HFFc6 (cell line): ENCODE data around the gene ARID3A. TPM values are rescaled to one million over a fixed set of nuclear protein-coding genes. Genes with fewer than 3 reads are reported as not detected.

ENCODE experiments used
- DNase-seq: peaks from one replicate; pipeline ENCODE4 v3.0.0-alpha.2; 2018
- H3K27ac Mint-ChIP-seq: 2 replicates; pipeline ENCODE4 v1.8.0; 2020; ENCODE audit warnings: mild to moderate bottlenecking, mixed read lengths
- H3K27me3 Mint-ChIP-seq: 2 replicates; pipeline ENCODE4 v1.8.0; 2021; ENCODE audit warnings: mild to moderate bottlenecking, moderate library complexity, mixed read lengths; ENCODE audit not compliant: insufficient read depth
- H3K36me3 Mint-ChIP-seq: 2 replicates; pipeline ENCODE4 v1.8.0; 2021; ENCODE audit warnings: low read depth, mixed read lengths
- H3K4me1 Mint-ChIP-seq: 2 replicates; pipeline ENCODE4 v1.8.0; 2020; ENCODE audit warnings: low read depth, mixed read lengths
- H3K4me3 Mint-ChIP-seq: 2 replicates; pipeline ENCODE4 v1.8.0; 2020; ENCODE audit warnings: mild to moderate bottlenecking, moderate library complexity, mixed read lengths
- H3K9me3 Mint-ChIP-seq: 2 replicates; pipeline ENCODE4 v1.8.0; 2020; ENCODE audit warnings: mild to moderate bottlenecking, mixed read lengths
- total RNA-seq, 6 experiments: library from RNA; stranded (reverse); fragmentation: NEBNext Ultra II Directional; extraction: Animal tissue kit (Norgen Biotek cat#: 25700); gene quantifications; 2 replicates in 1 of 6; 3 replicates in 5 of 6; pipeline ENCODE4 v1.2.3, GENCODE V29; 2021
- TF ChIP-seq, protein P1 (sequence below): fragments of 200-600 bp; sonication (generic); IDR thresholded peaks from 2 replicates; pipeline ENCODE4 v1.5.0; 2021; ENCODE audit warnings: antibody characterized with exemption, mild to moderate bottlenecking

The ARID3A gene
- total RNA-seq, 6 experiments from 2014 or later, result 35.1 to 44.2 (median 38.4) TPM

GRCh38 chr19:879711-880438, 46.0 kb upstream of the ARID3A start:
- DNase-seq, result no peak
- no peaks in the 10 kb centered on the region for H3K9me3 Mint-ChIP-seq
- H3K4me3 Mint-ChIP-seq, result no peak overlapping the region
- H3K27ac Mint-ChIP-seq, result no peak overlapping the region
- peaks cover 24% of the 10 kb centered on the region for H3K36me3 Mint-ChIP-seq
- peaks cover 1% of the 10 kb centered on the region; the same call in 1 of the 2 replicates for H3K27me3 Mint-ChIP-seq
- no peaks in the 10 kb centered on the region for H3K4me1 Mint-ChIP-seq
- TF ChIP-seq, protein P1, sequence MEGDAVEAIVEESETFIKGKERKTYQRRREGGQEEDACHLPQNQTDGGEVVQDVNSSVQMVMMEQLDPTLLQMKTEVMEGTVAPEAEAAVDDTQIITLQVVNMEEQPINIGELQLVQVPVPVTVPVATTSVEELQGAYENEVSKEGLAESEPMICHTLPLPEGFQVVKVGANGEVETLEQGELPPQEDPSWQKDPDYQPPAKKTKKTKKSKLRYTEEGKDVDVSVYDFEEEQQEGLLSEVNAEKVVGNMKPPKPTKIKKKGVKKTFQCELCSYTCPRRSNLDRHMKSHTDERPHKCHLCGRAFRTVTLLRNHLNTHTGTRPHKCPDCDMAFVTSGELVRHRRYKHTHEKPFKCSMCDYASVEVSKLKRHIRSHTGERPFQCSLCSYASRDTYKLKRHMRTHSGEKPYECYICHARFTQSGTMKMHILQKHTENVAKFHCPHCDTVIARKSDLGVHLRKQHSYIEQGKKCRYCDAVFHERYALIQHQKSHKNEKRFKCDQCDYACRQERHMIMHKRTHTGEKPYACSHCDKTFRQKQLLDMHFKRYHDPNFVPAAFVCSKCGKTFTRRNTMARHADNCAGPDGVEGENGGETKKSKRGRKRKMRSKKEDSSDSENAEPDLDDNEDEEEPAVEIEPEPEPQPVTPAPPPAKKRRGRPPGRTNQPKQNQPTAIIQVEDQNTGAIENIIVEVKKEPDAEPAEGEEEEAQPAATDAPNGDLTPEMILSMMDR, result no peak

- no peak overlapping the region for H3K27ac Mint-ChIP-seq
- no peak overlapping the region for H3K4me3 Mint-ChIP-seq
Observed at GRCh38 chr19:881385-882071, 44.3 kb upstream of the ARID3A start.

GRCh38 chr19:882871-883497, 42.9 kb upstream of the ARID3A start:
- H3K27me3 Mint-ChIP-seq, result no peaks in the 10 kb centered on the region
- H3K4me3 Mint-ChIP-seq, result no peak overlapping the region
- H3K27ac Mint-ChIP-seq, result no peak overlapping the region
- no peaks in the 10 kb centered on the region for H3K9me3 Mint-ChIP-seq
- H3K4me1 Mint-ChIP-seq, result no peaks in the 10 kb centered on the region
- no peak for DNase-seq
- H3K36me3 Mint-ChIP-seq, result peaks cover 17% of the 10 kb centered on the region
- TF ChIP-seq, protein P1, result no peak

More at GRCh38 chr19:881385-882071, 44.3 kb upstream of the ARID3A start:
- Mint-ChIP-seq H3K4me1 (no peaks in the 10 kb centered on the region), H3K9me3 (no peaks in the 10 kb centered on the region), H3K27me3 (no peaks in the 10 kb centered on the region), H3K36me3 (peaks cover 17% of the 10 kb centered on the region)
- no peak for DNase-seq
- TF ChIP-seq, protein P1, result no peak

- H3K36me3 Mint-ChIP-seq, result peaks cover 17% of the 10 kb centered on the region
- TF ChIP-seq, protein P1, result no peak
- H3K9me3 Mint-ChIP-seq, result no peaks in the 10 kb centered on the region
Observed at GRCh38 chr19:883661-884211, 42.1 kb upstream of the ARID3A start.

GRCh38 chr19:884420-885211, 41.2 kb upstream of the ARID3A start:
- H3K9me3 Mint-ChIP-seq, result no peaks in the 10 kb centered on the region
- H3K4me3 Mint-ChIP-seq, result no peak overlapping the region
- TF ChIP-seq, protein P1, result no peak
- no peaks in the 10 kb centered on the region; the same call in 1 of the 2 replicates for H3K27me3 Mint-ChIP-seq
- no peaks in the 10 kb centered on the region for H3K4me1 Mint-ChIP-seq
- H3K36me3 Mint-ChIP-seq, result peaks cover 17% of the 10 kb centered on the region
- H3K27ac Mint-ChIP-seq, result no peak overlapping the region
- DNase-seq, result no peak

More at GRCh38 chr19:883661-884211, 42.1 kb upstream of the ARID3A start:
- Mint-ChIP-seq H3K27ac (no peak overlapping the region), H3K4me3 (no peak overlapping the region), H3K27me3 (no peaks in the 10 kb centered on the region), H3K4me1 (no peaks in the 10 kb centered on the region)
- no peak for DNase-seq
